GM21737 (cell line): ENCODE measurements around the gene NOX5.
"Not testable (repeated sequence)": the region's sequence is repeated elsewhere in the genome, so short reads cannot be mapped to it uniquely, and the experiment has no call there.

Experiments
- ATAC-seq: cut with Tn5 transposase; IDR thresholded peaks from one replicate; pipeline ENCODE4 v1.9.1; 2021; ENCODE audit warnings: mild to moderate bottlenecking, moderate library complexity; ENCODE audit not compliant: unreplicated experiment

The NOX5 gene

GRCh38 chr15:69046781-69047180 is 32.3 kb downstream of the NOX5 start:
- no peak for ATAC-seq

- ATAC-seq: no peak
These were observed 35.5 kb downstream of the NOX5 start for GRCh38 chr15:69049976-69050375.

GRCh38 chr15:69055251-69055650 is 40.8 kb downstream of the NOX5 start:
- no peak for ATAC-seq

- no peak for ATAC-seq
These were observed 41.9 kb downstream of the NOX5 start for GRCh38 chr15:69056365-69056764.

GRCh38 chr15:69058830-69059556 is 44.5 kb downstream of the NOX5 start:
- ATAC-seq: no peak

- no peak for ATAC-seq
These were observed 45.1 kb downstream of the NOX5 start for GRCh38 chr15:69059557-69059943.

- ATAC-seq: no peak
These were observed 45.6 kb downstream of the NOX5 start for GRCh38 chr15:69060041-69060481.

- ATAC-seq: no peak
These were observed 46.2 kb downstream of the NOX5 start for GRCh38 chr15:69060744-69061143.

- ATAC-seq: no peak
These were observed 46.9 kb downstream of the NOX5 start for GRCh38 chr15:69061414-69061842.

GRCh38 chr15:69064649-69065048 is 50.2 kb downstream of the NOX5 start:
- ATAC-seq: no peak

- ATAC-seq: no peak
These were observed 51.8 kb downstream of the NOX5 start for GRCh38 chr15:69066007-69066995.

- no peak for ATAC-seq
These were observed 52.8 kb downstream of the NOX5 start for GRCh38 chr15:69067296-69067695.

- ATAC-seq: no peak
These were observed 53.7 kb downstream of the NOX5 start for GRCh38 chr15:69068157-69068556.

GRCh38 chr15:69069290-69069689 is 54.8 kb downstream of the NOX5 start:
- not testable (repeated sequence) for ATAC-seq

GRCh38 chr15:69069996-69070395 is 55.5 kb downstream of the NOX5 start:
- no peak for ATAC-seq

- no peak for ATAC-seq
These were observed 55.9 kb downstream of the NOX5 start for GRCh38 chr15:69070396-69070795.

- ATAC-seq: no peak
These were observed 56.8 kb downstream of the NOX5 start for GRCh38 chr15:69071260-69071659.

- no peak for ATAC-seq
These were observed 58.4 kb downstream of the NOX5 start for GRCh38 chr15:69072906-69073305.

GRCh38 chr15:69074001-69074842 is 59.7 kb downstream of the NOX5 start:
- ATAC-seq: no peak

GRCh38 chr15:69074843-69075224 is 60.3 kb downstream of the NOX5 start:
- ATAC-seq: no peak

GRCh38 chr15:69075440-69075839 is 60.9 kb downstream of the NOX5 start:
- ATAC-seq: no peak
